GM06990 (cell line): ENCODE results near the gene PRKAR2A.

ENCODE experiments used
- DNase-seq: peaks from one replicate; pipeline ENCODE4 v3.0.0-alpha.2; 2011; ENCODE audit not compliant: insufficient read length; ENCODE audit errors: extremely low read depth
- H3K27me3 ChIP-seq: replicated peaks from 2 replicates; pipeline ENCODE4 v1.6.0; 2011; ENCODE audit warnings: low read length; ENCODE audit not compliant: control insufficient read depth, insufficient read depth
- H3K36me3 ChIP-seq: 2 replicates; pipeline ENCODE4 v1.5.1; 2011; ENCODE audit warnings: low read length; ENCODE audit not compliant: control insufficient read depth, insufficient read depth
- H3K4me3 ChIP-seq: replicated peaks from 2 replicates; pipeline ENCODE4 v1.5.1; 2011; ENCODE audit warnings: low read depth, mild to moderate bottlenecking, control low read depth, low read length
- TF ChIP-seq, protein P1 (sequence below): IDR thresholded peaks from 2 replicates; pipeline ENCODE4 v1.5.1; 2011; ENCODE audit warnings: low read length, control low read depth, mild to moderate bottlenecking, inconsistent platforms; ENCODE audit not compliant: insufficient read depth, poor library complexity, severe bottlenecking

Gene PRKAR2A

DNA sequence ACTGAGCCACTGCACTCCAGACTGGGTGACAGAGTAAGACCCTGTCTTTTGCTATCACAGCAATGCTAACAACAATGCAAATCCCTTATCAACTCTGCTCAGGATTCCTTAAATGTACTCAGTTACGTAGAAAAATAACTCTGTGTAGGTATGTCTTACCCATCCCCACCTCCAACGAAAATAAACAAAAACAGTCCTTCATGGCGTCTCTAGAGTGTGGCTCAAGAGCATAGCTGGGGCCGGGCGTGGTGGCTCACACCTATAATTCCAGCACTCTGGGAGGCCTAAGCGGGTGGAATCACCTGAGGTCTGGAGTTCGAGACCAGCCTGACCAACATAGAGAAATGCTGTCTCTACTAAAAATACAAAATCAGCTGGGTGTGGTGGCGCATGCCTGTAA lies 148.8 kb downstream of the PRKAR2A start:
- DNase-seq, result no peak
- Histone ChIP-seq H3K27me3 (no peaks in the 10 kb centered on the region), H3K36me3 (peaks cover 18% of the 10 kb centered on the region), H3K4me3 (no peak overlapping the region)
- TF ChIP-seq, protein P1, sequence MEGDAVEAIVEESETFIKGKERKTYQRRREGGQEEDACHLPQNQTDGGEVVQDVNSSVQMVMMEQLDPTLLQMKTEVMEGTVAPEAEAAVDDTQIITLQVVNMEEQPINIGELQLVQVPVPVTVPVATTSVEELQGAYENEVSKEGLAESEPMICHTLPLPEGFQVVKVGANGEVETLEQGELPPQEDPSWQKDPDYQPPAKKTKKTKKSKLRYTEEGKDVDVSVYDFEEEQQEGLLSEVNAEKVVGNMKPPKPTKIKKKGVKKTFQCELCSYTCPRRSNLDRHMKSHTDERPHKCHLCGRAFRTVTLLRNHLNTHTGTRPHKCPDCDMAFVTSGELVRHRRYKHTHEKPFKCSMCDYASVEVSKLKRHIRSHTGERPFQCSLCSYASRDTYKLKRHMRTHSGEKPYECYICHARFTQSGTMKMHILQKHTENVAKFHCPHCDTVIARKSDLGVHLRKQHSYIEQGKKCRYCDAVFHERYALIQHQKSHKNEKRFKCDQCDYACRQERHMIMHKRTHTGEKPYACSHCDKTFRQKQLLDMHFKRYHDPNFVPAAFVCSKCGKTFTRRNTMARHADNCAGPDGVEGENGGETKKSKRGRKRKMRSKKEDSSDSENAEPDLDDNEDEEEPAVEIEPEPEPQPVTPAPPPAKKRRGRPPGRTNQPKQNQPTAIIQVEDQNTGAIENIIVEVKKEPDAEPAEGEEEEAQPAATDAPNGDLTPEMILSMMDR, result no peak

DNA sequence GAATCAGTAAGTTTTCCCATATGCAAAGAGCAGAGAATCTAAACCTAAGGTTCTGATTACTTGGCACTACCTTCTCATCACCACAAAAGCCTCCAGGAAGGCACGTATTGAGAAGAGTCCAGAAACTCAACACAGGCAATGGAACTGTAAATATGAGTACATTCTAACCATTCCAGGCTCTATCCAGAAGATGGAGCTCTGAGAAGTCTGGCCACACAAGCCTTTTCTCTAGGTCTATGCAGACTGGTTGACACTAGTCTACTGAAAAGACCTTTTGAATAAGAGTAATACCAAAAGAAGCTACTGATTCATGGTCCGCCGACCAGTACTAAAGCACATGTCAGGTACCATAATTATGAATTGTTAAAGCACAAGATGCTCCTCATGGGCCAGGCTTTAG lies 149.7 kb downstream of the PRKAR2A start:
- TF ChIP-seq, protein P1, result peak; percentile 10
- DNase-seq, result no peak
- H3K27me3 ChIP-seq, result no peaks in the 10 kb centered on the region
- peaks cover 22% of the 10 kb centered on the region for H3K36me3 ChIP-seq
- no peak overlapping the region for H3K4me3 ChIP-seq

DNA sequence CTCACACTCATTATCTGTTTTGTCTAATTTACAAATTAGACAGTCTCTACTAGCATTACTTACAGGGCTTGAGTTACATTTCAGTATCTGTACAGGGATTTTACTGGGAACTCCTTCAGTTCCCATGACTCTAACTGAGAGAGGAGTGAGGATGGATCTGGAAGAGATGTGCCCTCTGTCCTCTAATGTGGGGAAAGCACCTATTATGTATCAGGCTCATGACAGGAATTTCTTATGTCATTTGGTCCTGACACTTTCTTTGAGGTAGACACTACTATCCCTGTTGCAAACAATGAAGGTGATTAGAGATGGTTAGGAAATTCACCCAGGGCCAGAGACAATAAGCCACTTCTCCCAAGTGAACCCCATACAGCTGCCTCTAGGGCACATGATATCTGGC lies 151.1 kb downstream of the PRKAR2A start:
- peaks cover 30% of the 10 kb centered on the region for H3K36me3 ChIP-seq
- no peak overlapping the region for H3K4me3 ChIP-seq
- H3K27me3 ChIP-seq, result no peaks in the 10 kb centered on the region

More for the DNA sequence above, 151.1 kb downstream of the PRKAR2A start:
- no peak for DNase-seq
- TF ChIP-seq, protein P1, result no peak
